Limb (tissue), 2 donors: ENCODE measurements around the gene HNRNPDL.
"Not testable (repeated sequence)": the region's sequence is repeated elsewhere in the genome, so short reads cannot be mapped to it uniquely, and the experiment has no call there.

ENCODE experiments used
- DNase-seq, 2 donors: peaks; one replicate each; pipeline ENCODE4 v3.0.0-alpha.2; 2016; ENCODE audit errors: extremely low spot score in 2 of 2

Gene HNRNPDL

GRCh38 chr4:82430193-82430963 lies at the start of gene HNRNPDL, which contains the start of gene ENOPH1:
Gene HNRNPDL, minus strand, starts transcription at chr4:82430462. Its CDS starts 772 bp downstream, at chr4:82429690.
Gene ENOPH1, plus strand, starts transcription at chr4:82430590. Its CDS starts 240 bp downstream, at chr4:82430830.
- DNase-seq: peak; percentile 97

- no peak for DNase-seq
Observed at GRCh38 chr4:82479562-82479961, 49.3 kb upstream of the HNRNPDL start.

- not testable (repeated sequence) for DNase-seq
Observed at GRCh38 chr4:82477469-82477868, 47.2 kb upstream of the HNRNPDL start.

- DNase-seq: not testable (repeated sequence)
Observed at GRCh38 chr4:82475931-82476330, 45.7 kb upstream of the HNRNPDL start.

DNA sequence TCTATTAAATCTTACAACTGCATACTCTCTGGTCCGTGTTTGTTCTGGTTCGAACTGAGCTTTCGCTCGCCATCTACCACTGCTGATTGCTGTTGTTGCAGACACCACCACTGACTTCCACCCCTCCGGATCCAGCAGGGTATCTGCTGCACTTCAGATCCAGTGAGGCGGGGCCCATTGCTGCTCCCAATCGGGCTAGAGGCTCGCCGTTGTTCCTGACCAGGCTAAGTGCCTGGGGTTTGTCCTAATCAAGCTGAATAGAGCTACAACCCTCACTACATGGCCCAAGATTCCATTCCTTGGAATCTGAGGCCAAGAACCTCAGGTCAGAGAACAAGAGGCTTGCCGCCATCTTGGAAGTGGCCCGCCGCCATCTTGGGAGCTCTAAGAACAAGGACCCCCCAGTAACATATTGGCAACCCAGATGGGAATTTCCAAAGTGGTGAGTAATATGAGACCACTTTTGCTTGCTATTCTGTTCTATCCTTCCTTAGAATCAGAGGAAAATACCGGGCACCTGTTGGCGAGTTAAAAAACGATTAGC lies 43.4 kb upstream of the HNRNPDL start:
- no peak for DNase-seq

DNA sequence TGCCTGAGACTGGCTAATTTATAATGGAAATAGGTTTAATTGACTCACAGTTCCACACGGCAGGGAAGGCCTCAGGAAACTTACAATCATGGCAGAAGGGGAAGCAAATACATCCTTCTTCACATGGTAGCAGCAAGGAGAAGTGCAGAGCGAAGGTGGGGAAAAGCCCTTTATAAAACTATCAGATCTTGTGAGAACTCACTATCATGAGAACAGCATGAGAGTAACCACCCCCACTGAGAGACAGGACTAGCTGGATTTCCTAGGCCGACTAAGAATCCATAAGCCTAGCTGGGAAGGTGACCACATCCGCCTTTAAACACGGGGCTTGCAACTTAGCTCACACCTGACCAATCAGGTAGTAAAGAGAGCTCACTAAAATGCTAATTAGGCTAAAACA lies 42.8 kb upstream of the HNRNPDL start:
- not testable (repeated sequence) for DNase-seq

- DNase-seq: no peak
Observed at GRCh38 chr4:82469791-82470345, 39.6 kb upstream of the HNRNPDL start.

DNA sequence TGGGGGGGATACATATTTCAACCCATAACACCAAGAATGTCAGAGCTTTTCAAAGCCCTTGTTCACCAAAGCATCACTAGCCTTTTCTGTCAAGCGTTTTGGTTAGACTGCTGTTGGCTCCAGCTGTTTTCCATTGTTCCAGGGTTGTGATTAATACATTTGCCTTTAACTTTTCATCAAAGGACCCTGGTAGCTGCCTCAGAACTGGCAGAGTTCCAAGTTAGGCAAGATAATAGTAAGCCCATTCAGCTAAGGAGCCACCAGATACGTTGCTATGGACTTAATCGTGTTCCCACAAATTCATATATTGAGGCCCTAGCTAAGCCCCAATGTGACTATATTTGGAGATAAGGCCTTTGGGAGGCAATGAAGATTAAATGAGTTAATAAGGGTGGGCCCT lies 37.2 kb upstream of the HNRNPDL start:
- DNase-seq: no peak

DNA sequence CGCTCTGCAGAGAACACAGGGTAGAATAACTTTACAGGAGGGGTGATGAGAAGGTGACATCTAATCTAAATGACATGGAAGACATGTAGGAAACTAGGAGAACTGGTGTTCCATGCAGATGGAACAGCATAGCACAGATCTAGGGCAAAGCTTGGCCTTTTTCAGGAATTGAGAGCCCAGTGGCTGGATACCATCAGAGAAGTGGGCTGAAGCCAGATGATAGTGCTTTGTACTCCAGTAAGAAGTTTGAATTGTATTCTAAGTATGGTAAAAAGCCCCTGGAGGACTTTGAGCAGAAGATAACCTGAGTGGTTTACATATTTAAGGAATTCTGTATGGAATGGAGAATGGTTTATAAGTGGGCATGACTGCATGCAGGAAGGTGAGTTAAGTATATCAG lies 33.0 kb upstream of the HNRNPDL start:
- DNase-seq: no peak

GRCh38 chr4:82462415-82462831 lies 32.2 kb upstream of the HNRNPDL start:
- peak; percentile 85 to 92 for DNase-seq

- DNase-seq: no peak
Observed at GRCh38 chr4:82461710-82462109, 31.4 kb upstream of the HNRNPDL start.

DNA sequence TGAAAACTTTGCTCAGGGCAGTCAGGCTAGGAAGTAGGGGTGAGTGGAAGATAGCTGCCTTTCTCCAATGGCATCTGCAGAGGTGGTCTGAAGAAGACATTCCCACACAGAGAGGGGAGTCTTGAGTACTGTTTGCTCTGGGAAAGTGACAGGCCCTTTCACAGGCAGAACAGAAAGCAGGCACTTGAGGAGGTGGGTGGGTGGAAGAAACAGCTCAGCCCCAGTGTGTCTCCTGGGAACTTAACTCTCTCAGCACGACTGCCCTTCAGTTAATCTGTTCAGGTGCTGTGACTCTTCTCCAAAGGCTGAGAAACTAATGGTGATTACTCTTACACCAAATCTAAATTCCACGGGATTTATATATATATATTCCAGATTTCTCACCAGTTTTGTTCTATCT lies 28.5 kb upstream of the HNRNPDL start:
- no peak for DNase-seq

DNA sequence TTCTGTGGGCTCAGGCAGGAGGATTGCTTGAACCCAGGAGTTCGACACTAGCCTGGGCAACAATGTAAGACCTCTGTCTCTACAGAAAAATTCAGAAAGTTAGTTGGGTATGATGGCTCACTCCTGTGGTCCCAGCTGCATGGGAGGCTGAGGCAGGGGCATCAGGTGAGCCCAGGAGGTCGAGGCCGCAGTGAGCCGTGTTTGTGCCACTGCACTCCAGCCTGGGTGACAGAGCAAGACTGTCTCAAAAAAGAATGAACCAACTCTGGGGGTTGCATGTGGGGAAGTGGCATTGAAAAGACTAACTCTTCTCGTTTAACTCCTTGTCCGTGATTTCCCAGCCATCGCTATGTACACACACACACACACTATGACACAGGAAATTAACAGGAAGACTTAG lies 27.0 kb upstream of the HNRNPDL start:
- DNase-seq: no peak

DNA sequence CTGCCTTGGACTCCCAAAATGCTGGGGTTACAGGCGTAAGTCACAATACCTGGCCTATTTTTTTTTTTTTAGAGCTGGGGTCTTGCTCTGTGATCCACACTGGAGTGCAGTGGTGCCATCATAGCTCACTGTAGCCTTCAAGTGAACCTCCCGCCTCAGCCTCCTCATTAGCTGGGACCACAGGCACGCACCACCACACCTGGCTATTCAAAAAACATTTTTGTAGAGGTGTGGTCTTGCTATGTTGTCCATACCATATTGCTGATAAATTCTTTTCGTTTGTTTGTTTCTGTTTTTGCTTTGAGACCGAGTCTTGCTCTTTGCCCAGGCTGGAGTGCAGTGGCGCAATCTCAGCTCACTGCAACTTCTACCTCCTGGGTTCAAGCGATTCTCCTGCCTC lies 21.8 kb upstream of the HNRNPDL start:
- no peak for DNase-seq

GRCh38 chr4:82450966-82451755 lies 20.9 kb upstream of the HNRNPDL start:
- DNase-seq: peak; percentile 34 to 35

GRCh38 chr4:82447886-82448285 lies 17.6 kb upstream of the HNRNPDL start:
- DNase-seq: no peak

GRCh38 chr4:82439088-82439487 lies 8.8 kb upstream of the HNRNPDL start:
- DNase-seq: no peak

- DNase-seq: no peak
Observed at GRCh38 chr4:82437285-82438005, 7.2 kb upstream of the HNRNPDL start.

DNA sequence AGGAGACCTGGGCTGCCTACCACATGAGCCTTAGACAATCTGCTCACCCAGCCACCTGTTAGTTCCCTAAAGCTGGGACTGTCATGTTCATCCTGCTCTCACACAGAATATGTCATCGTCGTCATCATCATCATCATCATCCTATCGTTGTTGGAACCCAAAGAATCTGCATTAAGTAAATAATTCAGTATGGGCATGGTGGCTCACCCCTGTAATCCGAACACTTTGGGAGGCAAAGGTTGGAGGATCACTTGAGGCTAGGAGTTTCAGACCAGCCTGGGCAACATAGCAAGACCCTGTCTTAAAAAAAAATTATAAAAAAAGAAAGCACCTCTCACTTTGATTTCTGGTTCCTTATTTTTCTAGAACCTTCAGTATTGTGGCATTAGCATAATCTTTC lies 6.5 kb upstream of the HNRNPDL start:
- no peak for DNase-seq

GRCh38 chr4:82436130-82436529 lies 5.9 kb upstream of the HNRNPDL start:
- no peak for DNase-seq

GRCh38 chr4:82434949-82435348 lies 4.7 kb upstream of the HNRNPDL start:
- no peak for DNase-seq
